ENCODE data around the gene IRF4.

GRCh38 chr6:408599-409102 lies 17.1 kb downstream of the IRF4 start:
- TF ChIP-seq, protein P1, sequence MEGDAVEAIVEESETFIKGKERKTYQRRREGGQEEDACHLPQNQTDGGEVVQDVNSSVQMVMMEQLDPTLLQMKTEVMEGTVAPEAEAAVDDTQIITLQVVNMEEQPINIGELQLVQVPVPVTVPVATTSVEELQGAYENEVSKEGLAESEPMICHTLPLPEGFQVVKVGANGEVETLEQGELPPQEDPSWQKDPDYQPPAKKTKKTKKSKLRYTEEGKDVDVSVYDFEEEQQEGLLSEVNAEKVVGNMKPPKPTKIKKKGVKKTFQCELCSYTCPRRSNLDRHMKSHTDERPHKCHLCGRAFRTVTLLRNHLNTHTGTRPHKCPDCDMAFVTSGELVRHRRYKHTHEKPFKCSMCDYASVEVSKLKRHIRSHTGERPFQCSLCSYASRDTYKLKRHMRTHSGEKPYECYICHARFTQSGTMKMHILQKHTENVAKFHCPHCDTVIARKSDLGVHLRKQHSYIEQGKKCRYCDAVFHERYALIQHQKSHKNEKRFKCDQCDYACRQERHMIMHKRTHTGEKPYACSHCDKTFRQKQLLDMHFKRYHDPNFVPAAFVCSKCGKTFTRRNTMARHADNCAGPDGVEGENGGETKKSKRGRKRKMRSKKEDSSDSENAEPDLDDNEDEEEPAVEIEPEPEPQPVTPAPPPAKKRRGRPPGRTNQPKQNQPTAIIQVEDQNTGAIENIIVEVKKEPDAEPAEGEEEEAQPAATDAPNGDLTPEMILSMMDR (conservative IDR thresholded peaks at IDR 0.05; ENCODE audit: low read length): peak; percentile 82
- no peak for TF ChIP-seq EZH2phosphoT487 (IDR thresholded peaks at IDR 0.05; ENCODE audit: borderline replicate concordance, low read depth, low read length)

Measured in OCI-LY7 (cell line).